SU-DHL-6 (cell line): Measurements from ENCODE around the gene COQ8A.

Source experiments
- CTCF ChIP-seq: fragments of 200-600 bp; sonication (generic); IDR thresholded peaks from one replicate; pipeline ENCODE4 v1.5.1; 2017; ENCODE audit warnings: antibody characterized with exemption, mild to moderate bottlenecking, low read length, moderate library complexity; ENCODE audit not compliant: insufficient read depth, poor library complexity, severe bottlenecking
- EZH2phosphoT487 ChIP-seq: fragments of 200-600 bp; sonication (generic), shearing (Covaris generic); conservative IDR thresholded peaks from 2 replicates; pipeline ENCODE4 v1.6.1; 2018; ENCODE audit warnings: mild to moderate bottlenecking, antibody characterized with exemption, low read length, moderate library complexity, mixed read lengths

GRCh38 chr1:227032396-227032795 is 92.3 kb downstream of the COQ8A start:
- no peak for TF ChIP-seq CTCF
- no peak for TF ChIP-seq EZH2phosphoT487
